GM19023 (cell line): Measurements from ENCODE around the gene SGCG.
A peak's percentile ranks its signal among the peaks of the same experiment; 100 is the strongest.
"Not testable (repeated sequence)": the region's sequence is repeated elsewhere in the genome, so short reads cannot be mapped to it uniquely, and the experiment has no call there.

Experiments
- ATAC-seq: cut with Tn5 transposase; IDR thresholded peaks from one replicate; pipeline ENCODE4 v1.9.1; 2021; ENCODE audit warnings: mild to moderate bottlenecking, moderate library complexity; ENCODE audit not compliant: unreplicated experiment

Gene SGCG

GRCh38 chr13:23205807-23206206, 25.0 kb downstream of the SGCG start:
- no peak for ATAC-seq

- no peak for ATAC-seq
Measured at GRCh38 chr13:23212671-23213070, 31.9 kb downstream of the SGCG start.

- ATAC-seq = no peak
Measured at GRCh38 chr13:23231241-23231640, 50.5 kb downstream of the SGCG start.

DNA sequence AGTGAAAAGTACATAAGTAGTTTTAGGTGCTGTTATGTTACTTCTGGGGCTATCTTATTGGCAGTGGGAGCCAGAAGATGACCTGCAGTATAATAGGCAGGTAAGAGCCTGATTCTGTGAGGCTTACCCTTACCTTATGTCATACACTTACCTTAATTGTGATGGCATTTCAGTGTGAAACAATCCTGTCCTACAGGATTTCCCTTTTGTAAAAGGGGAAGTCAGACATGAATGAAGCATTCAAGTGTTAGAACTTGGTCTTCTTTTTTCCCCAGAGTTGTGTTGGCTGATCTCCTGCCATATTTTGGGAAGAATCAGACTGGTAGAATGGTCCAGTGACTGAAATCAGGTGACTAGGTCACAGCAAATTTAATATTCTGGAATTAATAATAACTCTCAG, 55.2 kb downstream of the SGCG start:
- no peak for ATAC-seq

DNA sequence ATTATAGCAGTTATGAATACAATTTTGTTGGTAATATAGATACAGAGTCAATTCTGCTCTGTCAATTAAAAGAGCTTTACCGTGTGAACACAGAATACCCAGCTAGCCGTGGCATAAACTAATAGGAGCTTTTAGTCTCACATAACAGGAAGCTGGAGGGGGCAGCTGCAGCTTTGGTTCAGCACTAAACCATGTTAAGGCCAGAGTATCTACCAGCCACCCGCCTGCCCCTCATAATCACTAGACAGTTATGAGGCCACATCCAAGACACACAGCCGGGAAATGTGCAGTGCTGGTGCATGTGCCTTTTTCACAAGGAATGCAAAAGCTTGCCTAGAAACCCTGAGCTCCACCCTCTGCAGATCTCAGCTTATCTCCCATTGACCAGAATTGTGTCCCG, 62.3 kb downstream of the SGCG start:
- no peak for ATAC-seq

- ATAC-seq = not testable (repeated sequence)
Measured at GRCh38 chr13:23248410-23248809, 67.6 kb downstream of the SGCG start.

DNA sequence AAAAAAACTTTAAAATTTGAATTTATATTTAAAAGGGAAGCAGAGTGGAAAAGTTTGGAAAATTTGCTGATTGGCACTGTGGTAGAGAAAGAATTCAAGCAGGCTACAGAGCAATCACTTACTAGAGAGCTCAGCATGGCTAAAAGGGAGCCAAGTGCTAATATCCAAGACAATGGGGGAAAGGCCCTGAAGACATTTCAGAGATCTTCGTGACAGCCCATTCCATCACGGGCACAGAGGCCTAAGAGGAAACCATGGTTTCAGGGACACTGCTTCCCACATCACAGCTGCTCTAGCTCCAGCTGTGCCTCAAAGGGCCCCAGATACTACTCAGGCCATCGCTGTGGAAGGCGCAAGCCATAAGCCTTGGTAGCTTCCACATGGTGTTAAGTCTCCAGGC, 73.7 kb downstream of the SGCG start:
- no peak for ATAC-seq

DNA sequence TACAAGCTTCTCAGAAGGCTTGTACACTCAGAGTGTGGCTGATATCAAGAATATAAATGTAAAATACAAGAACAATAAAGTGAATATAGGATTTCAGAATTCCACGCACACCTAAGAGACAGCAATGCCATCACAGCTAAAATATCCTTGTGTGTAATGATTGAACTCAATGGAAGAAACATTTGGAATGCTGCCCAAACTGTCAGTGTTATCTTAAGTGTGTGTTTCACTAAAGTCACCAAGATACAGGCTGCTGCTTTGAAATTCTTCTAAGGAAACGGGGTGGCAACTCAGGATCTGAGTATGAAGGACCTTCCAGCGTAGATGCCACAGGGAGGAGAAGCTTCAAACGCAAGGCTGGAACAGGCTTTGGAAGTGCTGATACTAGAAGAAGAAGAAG, 86.8 kb downstream of the SGCG start:
- no peak for ATAC-seq

DNA sequence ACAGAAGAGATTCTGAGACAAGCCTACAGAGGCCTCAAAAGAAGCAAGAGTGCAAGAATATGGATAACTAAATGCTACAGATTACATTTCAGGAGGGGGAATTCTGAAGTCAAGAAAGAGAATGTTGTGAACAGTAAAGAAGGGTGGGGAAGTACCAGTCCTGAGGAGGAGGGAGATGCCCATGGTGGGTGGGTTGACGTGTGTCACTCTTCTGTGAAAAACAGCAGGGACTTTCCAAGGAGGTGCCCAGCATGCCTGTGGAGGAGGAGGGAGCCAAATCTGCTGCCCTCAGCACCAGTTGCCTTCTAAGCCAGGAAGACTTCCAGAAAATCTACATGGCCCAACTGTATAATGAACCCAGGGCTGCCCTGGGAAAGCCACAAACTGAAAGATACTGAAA, 87.7 kb downstream of the SGCG start:
- peak; percentile 91 for ATAC-seq

- no peak for ATAC-seq
Measured at GRCh38 chr13:23271331-23271730, 90.6 kb downstream of the SGCG start.

GRCh38 chr13:23273498-23273897, 92.7 kb downstream of the SGCG start:
- no peak for ATAC-seq

- no peak for ATAC-seq
Measured at GRCh38 chr13:23279321-23279720, 98.5 kb downstream of the SGCG start.

DNA sequence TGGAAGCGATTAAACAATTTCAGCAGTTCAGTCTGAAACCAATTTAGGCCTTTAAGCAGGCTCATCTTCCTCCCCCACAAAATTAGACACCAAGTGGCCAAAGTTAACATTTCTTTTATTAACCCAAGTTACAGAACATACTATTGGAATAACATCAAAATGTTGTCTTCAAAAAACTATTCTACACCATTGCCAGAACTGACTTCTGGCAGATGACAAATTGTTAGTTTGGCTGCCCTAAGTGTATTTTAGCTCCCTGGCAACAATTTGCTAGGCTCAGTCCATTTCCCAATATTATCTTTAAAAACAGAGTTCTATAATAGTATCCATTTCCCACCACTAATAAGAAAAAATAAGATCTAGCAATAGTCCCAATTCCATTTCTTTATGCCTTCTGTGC, 107.8 kb downstream of the SGCG start:
- no peak for ATAC-seq

GRCh38 chr13:23288995-23289394, 108.2 kb downstream of the SGCG start:
- ATAC-seq = no peak

DNA sequence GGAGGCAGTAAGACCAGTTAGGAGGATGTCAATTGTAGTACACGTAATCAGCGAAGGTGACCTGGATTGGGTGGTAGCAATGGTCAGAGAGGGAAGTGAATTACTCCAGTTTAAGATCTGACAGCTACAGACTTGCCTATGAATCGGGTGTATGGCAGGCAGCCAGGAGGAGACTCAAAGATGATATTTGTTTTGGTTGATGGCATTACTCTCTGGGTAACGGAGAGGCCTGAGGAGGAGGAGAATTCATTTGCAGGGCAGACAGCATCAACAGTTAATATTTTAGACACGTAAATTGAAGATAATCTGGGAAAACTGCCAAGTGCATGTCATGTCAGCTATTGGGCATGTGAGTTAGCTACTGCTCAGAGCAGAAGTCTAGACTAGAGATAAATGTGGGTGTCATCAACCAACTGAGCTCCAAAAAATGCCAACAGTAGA, 109.2 kb downstream of the SGCG start:
- no peak for ATAC-seq

GRCh38 chr13:23292586-23292985, 111.8 kb downstream of the SGCG start:
- ATAC-seq = no peak

DNA sequence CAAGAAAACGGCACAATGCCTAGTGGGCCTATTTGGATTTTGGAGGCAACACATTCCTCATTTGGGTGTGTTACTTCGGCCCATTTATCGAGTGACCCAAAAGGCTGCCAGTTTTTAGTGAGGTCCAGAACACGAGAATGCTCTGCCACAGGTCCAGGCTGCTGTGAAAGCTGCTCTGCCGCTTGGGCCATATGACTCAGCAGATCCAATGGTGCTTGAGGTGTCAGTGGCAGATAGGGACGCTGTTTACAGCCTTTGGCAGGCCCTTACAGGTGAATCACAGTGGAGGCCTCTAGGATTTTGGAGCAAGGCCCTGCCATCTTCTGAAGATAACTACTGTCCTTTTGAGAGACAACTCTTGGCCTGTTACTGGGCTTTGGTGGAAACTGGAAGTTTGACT, 134.1 kb downstream of the SGCG start:
- not testable (repeated sequence) for ATAC-seq

DNA sequence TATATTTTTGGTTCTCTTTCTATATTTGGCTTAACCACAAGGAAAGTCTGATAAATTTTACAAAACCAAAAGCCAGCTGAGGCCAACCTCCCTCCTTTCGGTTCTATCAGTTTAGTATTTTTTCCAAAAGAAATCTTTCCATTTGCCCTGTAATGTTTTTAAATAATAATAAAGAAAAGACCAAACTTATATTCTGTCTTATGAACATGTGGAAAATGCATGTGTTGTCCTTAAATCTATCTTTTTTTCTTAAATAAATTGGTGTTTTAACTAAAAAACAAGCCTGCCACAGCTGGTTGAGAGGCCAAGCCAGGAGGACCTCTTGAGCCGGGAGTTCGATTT, 139.1 kb downstream of the SGCG start:
- ATAC-seq = no peak

- ATAC-seq = peak; percentile 11
Measured at GRCh38 chr13:23320926-23321534, 140.3 kb downstream of the SGCG start.

DNA sequence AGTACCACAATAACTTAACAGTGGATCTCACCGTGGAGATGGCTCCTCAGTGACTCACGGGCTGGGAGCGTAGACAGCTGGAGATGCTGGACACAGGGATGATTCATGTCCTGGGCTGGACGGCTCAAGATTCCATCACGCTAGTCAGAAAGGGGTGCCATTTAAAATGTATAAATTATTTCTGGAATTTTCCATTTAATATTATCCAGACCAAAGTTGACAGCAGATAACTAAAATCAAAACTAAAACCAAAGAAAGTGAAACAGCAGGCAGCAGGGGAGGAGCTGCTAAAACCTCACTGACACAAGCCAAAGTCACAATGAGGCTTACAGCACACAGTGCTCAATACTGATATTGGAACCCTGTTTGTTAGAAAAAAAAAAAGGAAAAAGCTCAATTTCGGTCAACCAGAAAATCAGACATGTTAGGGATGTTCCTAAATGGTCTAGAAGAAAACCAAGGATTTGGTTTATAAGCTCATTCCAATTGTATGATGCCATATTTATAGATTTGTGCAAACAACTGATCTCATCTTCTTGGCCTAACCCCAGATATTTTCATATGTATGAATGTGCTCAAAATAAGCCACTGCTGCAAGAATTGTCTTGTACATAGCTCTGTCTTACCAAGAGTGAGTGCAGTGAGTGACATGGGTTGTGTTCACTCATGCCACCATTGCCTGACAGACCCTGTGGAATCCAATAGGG, 140.9 kb downstream of the SGCG start:
- ATAC-seq = peak; percentile 78

GRCh38 chr13:23322353-23323336, 141.9 kb downstream of the SGCG start:
- no peak for ATAC-seq
